ENCODE results near the gene TAF3.

The TAF3 gene

DNA sequence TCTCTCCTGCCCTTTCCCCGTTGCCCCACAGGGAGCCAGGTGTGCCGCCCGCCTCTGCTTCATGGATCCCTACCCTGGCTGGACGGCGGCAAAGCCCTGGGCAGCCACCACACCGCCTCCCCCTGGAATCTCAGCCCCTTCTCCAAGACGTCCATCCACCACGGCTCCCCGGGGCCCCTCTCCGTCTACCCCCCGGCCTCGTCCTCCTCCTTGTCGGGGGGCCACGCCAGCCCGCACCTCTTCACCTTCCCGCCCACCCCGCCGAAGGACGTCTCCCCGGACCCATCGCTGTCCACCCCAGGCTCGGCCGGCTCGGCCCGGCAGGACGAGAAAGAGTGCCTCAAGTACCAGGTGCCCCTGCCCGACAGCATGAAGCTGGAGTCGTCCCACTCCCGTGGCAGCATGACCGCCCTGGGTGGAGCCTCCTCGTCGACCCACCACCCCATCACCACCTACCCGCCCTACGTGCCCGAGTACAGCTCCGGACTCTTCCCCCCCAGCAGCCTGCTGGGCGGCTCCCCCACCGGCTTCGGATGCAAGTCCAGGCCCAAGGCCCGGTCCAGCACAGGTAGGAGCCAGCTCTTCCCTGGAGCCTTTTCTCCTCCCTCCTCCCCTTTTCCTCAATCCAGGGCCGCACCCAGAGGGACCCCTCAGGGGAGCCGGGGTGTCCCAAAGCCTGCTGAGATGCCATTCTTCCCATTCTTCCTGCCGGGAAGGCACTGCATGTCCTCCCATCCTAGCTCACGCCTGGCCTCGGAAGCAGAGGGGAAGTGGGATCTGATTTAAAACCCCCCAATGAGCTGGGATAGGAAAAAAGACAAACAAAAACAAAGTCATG, 240.2 kb downstream of the TAF3 start:
- DNase-seq (ENCODE audit: low read depth in 2 of 2): no peak

DNA sequence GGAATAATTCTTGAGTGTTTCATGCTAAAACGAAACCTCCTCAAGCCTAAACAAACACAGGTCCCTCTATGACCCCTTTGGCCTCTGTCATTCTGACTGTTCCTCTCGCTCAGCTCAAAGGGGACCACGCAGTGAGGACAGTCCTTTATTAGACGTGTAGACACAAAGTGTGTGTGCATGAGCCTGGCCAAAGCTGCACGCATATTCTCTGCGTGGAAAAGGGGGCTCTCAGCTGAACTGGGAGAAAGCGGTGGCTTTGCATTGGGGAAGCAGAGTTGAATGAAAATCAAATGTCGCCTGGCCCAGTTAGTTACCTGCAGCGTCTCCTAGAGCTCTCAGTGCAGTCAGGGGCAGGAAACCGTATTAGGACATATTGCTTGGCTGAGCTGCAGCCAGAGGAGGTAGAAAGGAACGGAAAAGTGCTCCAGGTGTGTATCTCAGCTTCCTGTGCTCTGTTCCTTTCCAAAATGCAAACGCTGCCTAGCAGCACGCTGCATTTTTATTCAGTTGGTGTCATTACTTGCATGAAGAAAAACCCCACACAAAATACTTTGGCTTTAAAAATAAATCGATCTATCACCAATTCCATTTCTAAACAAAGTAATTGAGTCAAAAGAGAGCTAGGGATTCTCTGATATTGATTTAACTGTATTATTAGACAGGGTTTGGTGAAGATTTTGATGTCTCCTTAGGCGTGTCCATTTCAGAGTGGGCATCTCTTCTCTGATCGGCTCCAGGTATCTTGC, 241.1 kb downstream of the TAF3 start:
- no peak for DNase-seq (ENCODE audit: low read depth in 2 of 2)

DNA sequence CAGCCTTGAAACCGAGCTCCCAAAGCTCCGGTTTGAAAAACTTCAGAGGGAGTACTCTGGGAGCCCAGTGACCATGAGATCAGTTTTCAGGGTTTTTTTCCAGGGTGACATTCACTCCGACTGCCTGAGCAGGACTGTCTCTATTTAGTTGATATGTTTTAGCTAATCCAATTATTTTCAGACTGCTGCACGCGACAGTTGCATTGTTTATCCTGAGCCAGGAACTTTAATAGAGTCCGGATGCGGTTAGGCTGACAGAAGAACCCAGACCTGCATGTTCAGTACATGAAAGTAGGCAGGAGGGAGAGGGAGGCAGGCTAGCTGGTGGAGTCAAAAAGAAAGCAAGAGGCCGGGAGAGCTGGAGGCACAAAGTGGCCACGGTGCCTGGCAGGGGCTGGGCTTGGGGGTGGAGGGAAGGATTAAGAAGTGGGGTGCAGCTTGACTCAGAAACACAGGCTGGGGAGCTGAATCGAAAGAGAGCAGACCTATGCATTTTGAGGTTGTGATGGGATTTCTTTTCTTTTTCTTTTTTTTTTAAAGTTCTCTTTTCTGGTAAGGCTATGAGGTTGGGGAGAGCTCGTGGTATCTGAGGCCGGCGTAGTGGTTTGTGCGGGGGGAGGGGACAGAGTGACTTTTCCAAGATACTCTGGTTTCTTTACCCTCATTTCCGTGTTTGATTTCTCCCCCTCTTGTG, 241.9 kb downstream of the TAF3 start:
- DNase-seq (ENCODE audit: low read depth in 2 of 2): peak in 1 of 2 donors; percentile 63

DNA sequence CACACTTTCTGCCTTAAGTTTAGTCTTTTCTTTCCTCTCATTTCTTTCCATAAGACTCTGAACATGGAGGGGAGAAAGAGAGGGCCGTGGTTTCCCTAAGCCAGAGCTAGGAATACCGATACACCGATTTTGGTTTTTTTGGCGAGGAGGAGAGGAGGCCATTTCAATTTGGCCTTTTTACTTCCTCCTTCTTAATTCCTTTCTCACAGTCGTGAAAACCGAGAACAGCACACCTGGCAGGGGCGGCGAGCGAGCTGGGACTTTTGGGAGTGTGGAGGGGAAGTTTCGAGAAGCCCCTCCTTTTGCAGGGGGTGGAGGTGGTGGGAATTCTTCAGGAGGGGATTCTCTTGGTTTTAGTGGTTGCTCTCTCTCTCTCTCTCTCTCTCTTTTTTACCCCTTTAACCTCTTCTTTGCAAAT, 242.4 kb downstream of the TAF3 start:
- DNase-seq (ENCODE audit: low read depth in 2 of 2): no peak

DNA sequence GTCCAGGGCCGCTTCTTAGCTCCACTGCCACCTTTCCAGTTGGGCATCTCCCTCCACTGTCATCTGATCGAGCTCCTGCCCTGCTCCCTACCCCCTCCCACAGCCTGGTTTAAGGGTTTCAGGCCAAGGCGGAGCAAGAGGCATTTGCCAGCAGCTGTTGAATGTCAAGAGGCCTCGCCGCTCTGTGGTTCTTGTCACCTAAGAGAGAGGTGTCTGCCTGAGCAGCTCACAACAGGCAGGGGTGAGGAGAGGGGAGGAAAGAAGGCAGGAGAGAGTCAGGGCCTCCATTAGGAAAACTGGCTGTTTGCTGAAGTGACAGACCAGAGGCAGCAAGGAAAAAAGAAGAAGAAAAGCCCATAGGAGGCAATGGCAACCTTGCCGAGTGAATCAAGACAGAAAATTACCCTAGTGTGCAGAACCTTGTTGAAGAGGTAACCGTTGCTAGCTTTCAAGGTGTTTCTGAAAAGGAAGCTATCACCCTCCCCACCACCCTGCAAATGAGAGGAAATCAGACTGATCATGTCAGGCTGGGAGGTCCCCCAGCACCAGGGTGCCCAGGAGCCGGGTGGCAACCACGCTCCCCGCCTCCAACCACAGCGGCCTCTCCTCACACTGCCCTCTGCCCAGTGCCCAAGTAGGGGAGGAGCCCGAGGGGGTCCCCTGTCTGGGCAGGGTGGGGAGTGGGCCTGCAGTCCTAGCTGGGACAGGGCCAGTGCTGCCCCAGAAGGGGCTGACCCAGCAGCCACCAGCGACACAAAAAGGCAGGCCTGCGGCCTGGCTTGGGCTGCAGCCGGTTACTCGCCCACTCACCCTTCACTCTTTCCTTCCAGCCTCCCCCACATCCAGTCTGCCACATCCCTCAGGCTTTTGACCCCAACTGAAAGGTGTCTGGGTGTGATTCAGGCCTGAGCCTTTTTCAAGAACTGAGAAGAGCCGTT, 243.2 kb downstream of the TAF3 start:
- no peak for DNase-seq (ENCODE audit: low read depth in 2 of 2)

DNA sequence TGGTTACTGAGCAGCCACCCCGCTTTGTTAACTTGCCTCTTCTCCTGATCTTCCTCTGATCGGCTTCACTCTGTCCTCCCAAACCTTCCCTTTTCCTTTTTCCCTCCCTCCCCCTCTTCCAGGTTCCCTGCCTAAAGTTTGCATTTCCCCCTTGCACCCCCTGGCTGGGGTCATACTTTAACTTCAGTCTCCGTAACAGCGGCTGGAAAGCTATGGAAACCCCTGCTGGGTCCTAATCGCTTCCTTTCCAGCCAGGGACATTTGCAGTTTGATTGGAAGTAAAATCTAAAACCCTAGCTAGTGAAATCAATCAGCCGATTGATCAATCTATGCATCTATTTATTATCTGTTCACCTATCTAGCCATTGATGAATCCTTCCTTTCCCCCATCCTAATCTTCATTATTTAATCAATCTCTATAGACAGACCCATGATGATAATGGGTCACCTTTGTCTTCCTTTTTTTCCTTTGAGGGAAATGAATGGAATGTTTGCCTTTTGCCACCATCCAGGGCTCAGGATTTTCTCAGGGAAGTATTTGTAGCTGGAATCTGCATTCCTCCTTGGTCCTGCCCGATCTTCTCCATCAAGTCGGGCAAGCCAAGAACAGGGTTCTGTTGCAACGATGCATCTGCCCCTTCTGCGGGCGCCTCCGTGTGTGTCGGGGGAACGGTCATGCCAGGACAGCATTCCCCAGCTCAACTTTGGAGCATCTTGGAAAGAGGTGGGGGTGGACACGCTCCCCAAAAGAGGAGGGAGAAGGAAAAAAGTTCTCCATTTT, 245.0 kb downstream of the TAF3 start:
- DNase-seq (ENCODE audit: low read depth in 2 of 2): no peak

DNA sequence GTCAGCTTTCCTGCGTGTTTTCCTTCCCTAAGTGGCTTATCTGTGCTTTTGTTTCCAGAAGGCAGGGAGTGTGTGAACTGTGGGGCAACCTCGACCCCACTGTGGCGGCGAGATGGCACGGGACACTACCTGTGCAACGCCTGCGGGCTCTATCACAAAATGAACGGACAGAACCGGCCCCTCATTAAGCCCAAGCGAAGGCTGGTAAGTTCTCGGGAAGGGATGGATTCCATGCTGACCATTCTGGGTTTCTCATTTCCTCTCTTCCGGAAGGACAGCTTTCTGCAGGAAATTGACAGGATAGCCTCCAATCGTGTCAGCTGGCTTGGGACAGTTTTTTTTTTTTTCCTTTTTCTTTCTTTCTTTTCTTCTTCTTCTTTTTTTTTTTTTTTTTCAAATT, 245.6 kb downstream of the TAF3 start:
- DNase-seq (ENCODE audit: low read depth in 2 of 2): no peak

DNA sequence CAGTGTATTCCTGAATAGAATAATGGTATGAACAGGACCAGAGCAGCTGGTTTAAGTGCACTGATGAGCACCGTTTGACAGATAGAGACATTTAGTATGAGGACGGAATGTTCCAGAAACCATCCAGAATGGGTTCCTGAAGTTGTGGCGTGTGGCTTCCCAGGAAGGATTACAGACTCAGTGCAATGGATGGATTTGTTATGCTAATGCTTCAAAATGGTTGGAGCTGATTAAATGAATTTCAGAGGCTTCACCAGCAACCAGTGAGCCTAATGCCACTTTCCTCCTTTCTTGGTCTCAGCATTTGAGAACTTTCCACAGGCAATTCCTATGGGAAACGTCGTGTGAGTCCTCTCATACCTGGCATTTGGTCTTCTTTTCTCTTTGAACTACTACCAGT, 246.1 kb downstream of the TAF3 start:
- DNase-seq (ENCODE audit: low read depth in 2 of 2): no peak

DNA sequence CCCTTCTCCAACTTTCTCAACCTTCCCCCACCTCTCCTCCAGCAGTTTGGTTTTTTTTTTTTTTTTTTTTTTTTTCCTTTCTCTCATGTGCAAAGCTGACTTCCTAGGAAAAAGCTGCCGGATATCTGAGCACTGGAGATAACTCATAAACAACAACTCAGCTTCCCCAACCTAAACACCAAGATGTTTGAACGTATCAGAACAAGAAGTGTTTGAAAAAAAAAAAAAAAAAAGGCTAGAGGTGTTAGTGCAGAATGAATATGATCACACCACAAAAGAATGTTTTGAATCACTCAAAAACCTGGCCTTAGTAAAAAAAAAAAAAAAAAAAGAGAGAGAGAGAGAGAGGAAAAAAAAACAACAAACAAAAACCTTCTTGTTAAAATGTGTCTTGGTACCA, 247.3 kb downstream of the TAF3 start:
- no peak for DNase-seq (ENCODE audit: low read depth in 2 of 2)

DNA sequence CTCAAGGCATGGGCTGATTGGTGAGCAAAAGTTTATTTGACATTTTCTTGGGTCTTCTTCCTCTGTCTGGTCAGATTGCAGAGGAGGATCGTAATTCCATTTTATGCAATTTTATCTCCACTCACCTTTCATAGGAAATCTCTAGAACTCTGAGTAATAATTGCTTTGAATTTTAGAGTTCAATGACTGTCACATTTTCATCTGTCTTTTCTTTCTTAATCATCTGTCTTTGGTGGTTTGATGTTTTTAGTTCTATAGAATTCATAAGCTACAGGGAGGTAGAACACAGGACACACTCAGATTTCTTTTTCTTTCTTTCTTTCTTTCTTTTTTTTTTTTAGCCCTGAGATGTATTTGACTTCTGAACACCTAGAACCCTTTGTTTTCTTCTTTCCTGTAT, 247.8 kb downstream of the TAF3 start:
- no peak for DNase-seq (ENCODE audit: low read depth in 2 of 2)

Measured in stimulated activated CD4-positive, alpha-beta T cell treated with anti-CD3 and anti-CD28 coated beads, Interleukin-15, amount 100 ng/mL, for 48 hours (primary cell).